Pancreas (tissue), 10 donors: ENCODE measurements around the gene RBM24. TPM values are rescaled to one million over a fixed set of nuclear protein-coding genes. Genes with fewer than 3 reads are reported as not detected.
A peak's percentile ranks its signal among the peaks of the same experiment; 100 is the strongest.

Experiments used
- ATAC-seq, 4 donors: fragments of 200-7000 bp; cut with Tn5 transposase; one replicate each; pipeline versions ENCODE4 v1.8.0 to v1.9.1; 2020; ENCODE audit warnings: mild to moderate bottlenecking in 4 of 4, moderate library complexity in 4 of 4
- DNase-seq, 6 donors: peaks; one replicate each; pipeline ENCODE4 v3.0.0-alpha.2; 2020
- FAIRE-seq: peaks from 2 replicates; lab custom pipeline; 2012; peaks lifted over from hg19 to GRCh38; lab: Jason Lieb, UNC
- H3K27ac ChIP-seq, 4 donors: fragments of 200-600 bp; sonication (generic); 1 replicate in 3 of 4; 2 replicates in 1 of 4; pipeline versions ENCODE4 v1.5.0 to v1.8.0; 2020
- H3K27me3 ChIP-seq, 4 donors: fragments of 200-600 bp; one replicate each; pipeline ENCODE4 v1.8.0; 2021
- H3K36me3 ChIP-seq, 3 donors: fragments of 200-600 bp; sonication (generic) in 1 of 3; one replicate each; pipeline versions ENCODE4 v1.5.0 to v1.8.0; 2020 to 2021
- H3K4me1 ChIP-seq, 3 donors: fragments of 200-600 bp; one replicate each; pipeline ENCODE4 v1.8.0; 2021
- H3K4me3 ChIP-seq, 4 donors: fragments of 200-600 bp; sonication (generic) in 2 of 4; one replicate each; pipeline versions ENCODE4 v1.5.0 to v1.8.0; 2020 to 2021
- H3K9me3 ChIP-seq, 4 donors: fragments of 200-600 bp; one replicate each; pipeline ENCODE4 v1.8.0; 2021
- WGBS, 2 donors: extraction: QIAGEN DNeasy Blood & Tissue Kit; methylation state at CpG; one replicate each; pipeline ENCODE4 v1.1.7; 2013; 5-methylcytosine and 5-hydroxymethylcytosine counted together
- intact Hi-C, 3 donors: fragments of 100-400 bp; cut with DNase I; formaldehyde crosslinking; loops; one replicate each; pipeline versions ENCODE4 v1.11.1 to v1.14.2; 2022
- polyA plus RNA-seq, 2 donors: library from polyadenylated mRNA; stranded (reverse); fragments of 200-250 nt; gene quantifications; one replicate each; pipeline ENCODE4 v1.2.3, GENCODE V29; 2013
- total RNA-seq, 6 donors: library from RNA; stranded (reverse); fragmentation: NEBNext Ultra II Directional in 4 of 6; extraction: Animal tissue kit (Norgen Biotek cat#: 25700) in 4 of 6; gene quantifications; one replicate each; pipeline versions ENCODE4 v1.2.1 to v1.2.4, GENCODE V29; 2021 to 2023
- TF ChIP-seq, protein P1 (sequence below), 4 donors: fragments of 200-600 bp; sonication (generic) in 3 of 4; IDR thresholded peaks; one replicate each; pipeline versions ENCODE4 v1.5.0 to v1.8.0; 2021; ENCODE audit warnings: antibody characterized with exemption in 4 of 4
- donor health status: healthy with polysubstance abuse.
- donor health status: DM: no; HTN: no; CAD: no; lungs with moderate emphysema.
- donor health status: DM: no; HTN: no; CAD: no.
- donor health status: control.
- donor health status: control.
- donor health status: Bipolar disorder and iron deficiency.
- donor health status: DM: yes; HTN: yes; CAD: no.
- donor health status: DM: no; HTN: no; CAD: no.
- donor health status: DM: no; HTN: no; CAD: no.
- donor health status: DM: yes; HTN: yes; CAD: no.

Gene RBM24
- total and polyA plus RNA-seq, 8 donors, result 0.06 to 0.45 (median 0.12) TPM; not detected in 2

DNA sequence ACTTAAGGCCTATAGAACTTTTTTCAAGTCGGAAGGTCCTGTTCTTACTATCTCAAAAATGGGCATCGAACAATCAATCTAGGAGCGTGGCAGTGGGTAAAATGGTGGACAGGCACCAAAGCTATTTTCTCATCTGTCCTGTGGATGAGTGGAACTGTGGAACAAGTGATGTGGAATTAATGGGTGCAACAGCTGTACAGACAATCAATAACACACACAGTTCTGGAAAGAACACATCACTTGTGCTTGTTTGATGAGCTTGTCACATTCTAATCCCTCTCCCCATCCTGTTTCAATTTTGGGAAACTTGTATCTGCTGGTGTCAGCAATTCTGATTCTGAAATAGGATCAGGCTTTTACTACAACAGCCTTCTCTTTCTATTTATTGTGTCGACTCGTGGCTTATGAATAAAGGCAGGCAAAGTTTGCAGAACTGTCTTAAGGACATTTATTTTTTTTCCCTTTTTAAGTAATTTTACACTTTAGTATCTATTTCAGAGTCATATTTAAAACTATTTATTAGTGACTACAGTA lies 11.5 kb downstream of the RBM24 start:
- WGBS, 2 donors, result 86% methylated on average over 5 of the region's 5 CpGs
- H3K36me3 ChIP-seq, result no peaks in the 10 kb centered on the region
- ATAC-seq (no peak), DNase-seq (no peak), FAIRE-seq (no peak)
- no peaks in the 10 kb centered on the region for H3K9me3 ChIP-seq
- no peaks in the 10 kb centered on the region for H3K27me3 ChIP-seq
- TF ChIP-seq, protein P1, sequence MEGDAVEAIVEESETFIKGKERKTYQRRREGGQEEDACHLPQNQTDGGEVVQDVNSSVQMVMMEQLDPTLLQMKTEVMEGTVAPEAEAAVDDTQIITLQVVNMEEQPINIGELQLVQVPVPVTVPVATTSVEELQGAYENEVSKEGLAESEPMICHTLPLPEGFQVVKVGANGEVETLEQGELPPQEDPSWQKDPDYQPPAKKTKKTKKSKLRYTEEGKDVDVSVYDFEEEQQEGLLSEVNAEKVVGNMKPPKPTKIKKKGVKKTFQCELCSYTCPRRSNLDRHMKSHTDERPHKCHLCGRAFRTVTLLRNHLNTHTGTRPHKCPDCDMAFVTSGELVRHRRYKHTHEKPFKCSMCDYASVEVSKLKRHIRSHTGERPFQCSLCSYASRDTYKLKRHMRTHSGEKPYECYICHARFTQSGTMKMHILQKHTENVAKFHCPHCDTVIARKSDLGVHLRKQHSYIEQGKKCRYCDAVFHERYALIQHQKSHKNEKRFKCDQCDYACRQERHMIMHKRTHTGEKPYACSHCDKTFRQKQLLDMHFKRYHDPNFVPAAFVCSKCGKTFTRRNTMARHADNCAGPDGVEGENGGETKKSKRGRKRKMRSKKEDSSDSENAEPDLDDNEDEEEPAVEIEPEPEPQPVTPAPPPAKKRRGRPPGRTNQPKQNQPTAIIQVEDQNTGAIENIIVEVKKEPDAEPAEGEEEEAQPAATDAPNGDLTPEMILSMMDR (IDR thresholded peaks at IDR 0.05), result no peak
- intact Hi-C loops, result no loop called here
- H3K4me1 ChIP-seq, result peaks cover 0 to 4% (median 0%) of the 10 kb centered on the region in 3 donors
- H3K27ac ChIP-seq, result no peak overlapping the region
- no peak overlapping the region for H3K4me3 ChIP-seq

DNA sequence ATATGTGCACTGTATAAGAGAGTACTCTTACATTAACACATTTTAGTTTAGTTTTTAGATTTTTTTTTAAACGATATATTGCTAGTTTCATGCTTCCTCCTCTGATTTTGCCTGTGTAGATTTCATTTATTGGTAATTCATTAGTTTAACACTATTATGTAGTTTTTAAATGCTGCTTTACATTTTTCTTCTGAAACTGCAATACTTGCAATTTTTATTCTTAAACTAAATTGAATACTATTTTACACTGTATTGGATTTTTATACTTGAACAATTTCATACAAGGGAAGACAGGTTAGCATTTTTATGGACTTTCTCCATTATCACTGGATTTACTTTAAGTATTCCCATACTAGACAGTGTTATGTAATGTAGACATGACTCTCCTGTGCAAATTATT lies 12.2 kb downstream of the RBM24 start:
- intact Hi-C loops, result no loop called here
- WGBS, 2 donors, result 59 to 88% methylated on average over 1 of the region's 1 CpG
- no peaks in the 10 kb centered on the region for H3K36me3 ChIP-seq
- no peaks in the 10 kb centered on the region for H3K9me3 ChIP-seq
- peaks cover 0 to 4% (median 0%) of the 10 kb centered on the region in 3 donors for H3K4me1 ChIP-seq
- FAIRE-seq, result no peak
- TF ChIP-seq, protein P1 (IDR thresholded peaks at IDR 0.05), result no peak
- H3K27ac ChIP-seq, result no peak overlapping the region
- no peak overlapping the region for H3K4me3 ChIP-seq
- DNase-seq, result no peak
- ATAC-seq, result no peak
- no peaks in the 10 kb centered on the region for H3K27me3 ChIP-seq

DNA sequence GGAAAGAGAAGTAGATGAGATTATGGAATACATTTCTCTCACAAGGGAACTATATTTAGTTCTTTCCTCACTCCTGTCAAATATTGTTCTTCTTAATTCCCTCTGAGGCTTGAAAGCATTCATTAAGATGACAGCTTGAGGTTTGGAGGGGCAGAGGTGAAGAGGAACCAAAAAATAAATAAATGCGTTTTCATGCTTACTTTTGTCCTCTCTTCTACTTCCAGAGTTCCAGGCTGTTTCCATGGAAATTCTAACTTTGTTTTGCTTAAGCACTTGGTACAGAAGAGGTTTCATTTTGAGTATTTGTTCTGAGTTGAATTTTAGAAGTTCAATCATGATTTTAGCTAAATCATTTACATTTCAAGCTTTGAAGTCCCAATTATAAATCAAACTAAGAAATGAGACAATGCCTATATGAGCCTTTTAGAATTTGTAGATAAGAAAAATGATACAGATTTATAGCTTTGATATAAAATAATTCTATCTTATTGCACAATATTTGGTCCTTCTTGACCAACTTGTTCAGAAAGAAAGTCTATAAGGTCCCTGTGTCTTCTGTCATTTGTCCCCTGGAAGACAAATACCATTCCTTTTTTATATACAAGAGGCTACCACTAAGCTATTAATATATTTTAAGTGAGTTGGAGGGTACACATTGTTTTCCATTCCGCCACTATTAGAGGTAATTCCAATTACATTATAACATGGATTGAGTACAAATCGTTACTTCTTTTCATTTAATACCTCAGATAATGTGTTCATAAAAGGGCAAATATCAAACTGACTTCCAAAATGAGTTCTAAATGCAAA lies 16.3 kb downstream of the RBM24 start:
- H3K4me3 ChIP-seq, result no peak overlapping the region
- no peaks in the 10 kb centered on the region for H3K9me3 ChIP-seq
- H3K36me3 ChIP-seq, result no peaks in the 10 kb centered on the region
- FAIRE-seq (no peak), ATAC-seq (no peak), DNase-seq (no peak)
- H3K27ac ChIP-seq, result no peak overlapping the region
- intact Hi-C loops, result no loop called here
- TF ChIP-seq, protein P1 (IDR thresholded peaks at IDR 0.05), result no peak
- WGBS, 2 donors, result 61 to 70% methylated on average over 3 of the region's 3 CpGs
- H3K27me3 ChIP-seq, result no peaks in the 10 kb centered on the region
- H3K4me1 ChIP-seq, result no peaks in the 10 kb centered on the region

DNA sequence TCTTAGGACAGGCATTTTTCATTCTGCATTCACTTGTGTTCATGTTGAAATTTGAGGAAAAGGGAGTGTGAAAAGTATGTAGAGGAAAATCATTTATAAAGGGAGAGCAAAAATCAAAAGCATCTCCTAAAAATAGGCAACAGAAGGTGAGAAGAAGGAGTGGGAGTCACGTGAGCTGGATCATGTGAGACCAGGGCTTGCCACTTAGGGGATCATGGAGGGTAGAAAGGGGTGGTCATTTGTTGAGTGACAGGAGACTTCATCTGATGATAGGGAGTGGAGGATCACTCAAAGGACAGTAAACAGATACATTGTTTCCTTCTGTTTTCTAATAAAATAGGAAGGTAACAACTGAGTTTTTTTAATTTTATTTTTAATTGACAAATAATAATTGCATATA lies 17.1 kb downstream of the RBM24 start:
- no peak for ATAC-seq
- no peaks in the 10 kb centered on the region for H3K36me3 ChIP-seq

More for the DNA sequence above, 17.1 kb downstream of the RBM24 start:
- Histone ChIP-seq H3K27ac (no peak overlapping the region), H3K4me1 (no peaks in the 10 kb centered on the region), H3K9me3 (no peaks in the 10 kb centered on the region), H3K4me3 (no peak overlapping the region), H3K27me3 (no peaks in the 10 kb centered on the region)
- 60 to 68% methylated on average over 1 of the region's 1 CpG for WGBS, 2 donors
- DNase-seq, result no peak
- FAIRE-seq, result peak; percentile 53
- TF ChIP-seq, protein P1 (IDR thresholded peaks at IDR 0.05), result no peak
- intact Hi-C loops, result no loop called here
